ENCODE results near the gene OSBPL10.

Gene OSBPL10

DNA sequence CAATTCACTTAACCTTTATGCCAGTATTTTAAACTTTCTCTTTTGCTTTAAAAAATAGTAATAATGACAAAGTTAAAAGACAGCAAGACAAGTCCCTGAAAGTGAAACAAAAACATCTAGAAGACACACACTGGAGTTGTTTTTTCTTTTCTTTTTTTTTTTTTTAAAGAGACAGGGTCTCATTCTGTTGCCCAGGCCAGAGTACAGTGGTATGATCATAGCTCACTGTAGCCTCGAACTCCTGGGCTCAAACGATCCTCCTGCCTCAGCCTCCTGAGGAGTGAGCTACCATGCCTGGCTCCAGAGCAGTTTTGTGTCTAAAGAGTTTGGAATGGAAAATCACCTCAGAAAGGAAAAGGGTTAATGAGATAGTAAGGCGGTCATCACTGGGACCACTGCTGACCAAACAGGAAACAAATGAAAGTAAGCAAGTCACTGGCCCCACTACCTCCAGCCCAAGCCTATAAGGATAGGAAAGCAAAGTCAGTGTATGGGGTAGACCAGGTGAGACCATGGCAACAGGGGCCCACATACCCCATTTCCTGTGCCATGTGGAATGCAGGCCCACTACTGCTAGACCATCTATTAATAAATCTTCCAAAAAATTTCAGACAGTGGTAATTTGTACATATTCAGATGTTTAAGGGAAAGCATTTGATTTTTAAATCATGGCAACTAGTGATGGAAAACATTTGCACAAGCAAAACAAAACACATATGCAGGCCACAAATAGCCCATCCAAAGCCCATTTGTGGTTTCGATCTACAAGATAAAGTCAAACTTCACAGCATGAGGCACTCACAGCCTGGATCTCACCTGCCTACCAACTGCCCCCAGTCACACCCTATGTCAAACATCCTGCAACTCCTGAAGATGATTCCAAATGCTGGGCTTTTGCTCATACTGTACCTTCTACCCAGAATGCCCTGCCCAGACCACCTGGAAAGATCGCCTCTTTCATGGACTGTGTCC lies 62.6 kb downstream of the OSBPL10 start:
- DNase-seq: no peak

DNA sequence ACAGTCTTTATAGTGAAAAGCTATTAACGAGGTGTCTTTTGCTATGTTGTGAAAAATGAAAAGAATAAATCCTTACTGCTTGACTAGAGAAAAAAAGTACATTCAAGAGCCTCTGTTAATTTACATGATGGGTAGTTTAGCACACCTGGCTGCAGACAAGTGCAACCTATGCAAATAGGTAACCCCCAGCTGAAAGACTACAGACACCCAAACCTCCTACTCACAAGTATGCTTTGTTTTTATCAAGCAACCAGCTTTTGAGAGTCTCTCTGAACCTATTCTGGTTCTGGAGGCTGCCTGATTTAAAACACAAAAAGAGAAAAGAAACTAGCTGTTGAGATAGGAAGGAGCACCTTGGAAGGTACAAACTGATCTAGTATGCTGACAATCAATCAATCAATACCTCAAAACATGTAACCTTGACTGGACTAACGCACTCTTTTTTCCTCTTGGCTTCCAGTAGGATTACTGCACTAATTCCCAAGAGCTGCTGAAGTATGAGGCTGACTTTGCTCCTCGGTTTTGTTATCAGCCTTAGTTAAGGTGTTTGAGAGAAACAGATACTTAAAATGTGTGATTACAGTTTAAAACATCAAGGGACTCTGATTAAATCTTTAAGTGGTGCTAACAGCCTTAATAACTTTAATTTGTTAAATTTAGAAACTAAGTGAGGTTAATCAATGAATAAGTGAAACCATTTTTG lies 63.6 kb downstream of the OSBPL10 start:
- DNase-seq: no peak

DNA sequence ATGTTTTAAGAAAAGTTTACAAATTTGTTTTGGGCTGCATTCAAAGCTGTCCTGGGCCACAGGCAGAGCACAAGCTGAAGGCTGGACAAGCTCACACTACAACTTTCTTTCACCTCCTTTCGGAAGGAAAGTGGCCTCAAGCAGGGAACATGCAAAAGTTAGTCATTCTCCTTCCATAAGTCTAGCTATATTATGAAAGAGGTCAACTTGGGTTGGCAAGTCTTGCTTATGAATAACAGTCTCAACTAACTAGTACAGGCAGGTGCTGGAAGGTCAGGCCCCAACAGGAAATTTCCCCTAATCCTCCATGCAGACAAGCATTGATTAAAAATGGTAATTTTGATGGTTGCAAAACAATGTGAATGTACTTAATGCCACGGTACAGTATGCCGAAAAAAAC lies 69.4 kb downstream of the OSBPL10 start:
- no peak for DNase-seq

DNA sequence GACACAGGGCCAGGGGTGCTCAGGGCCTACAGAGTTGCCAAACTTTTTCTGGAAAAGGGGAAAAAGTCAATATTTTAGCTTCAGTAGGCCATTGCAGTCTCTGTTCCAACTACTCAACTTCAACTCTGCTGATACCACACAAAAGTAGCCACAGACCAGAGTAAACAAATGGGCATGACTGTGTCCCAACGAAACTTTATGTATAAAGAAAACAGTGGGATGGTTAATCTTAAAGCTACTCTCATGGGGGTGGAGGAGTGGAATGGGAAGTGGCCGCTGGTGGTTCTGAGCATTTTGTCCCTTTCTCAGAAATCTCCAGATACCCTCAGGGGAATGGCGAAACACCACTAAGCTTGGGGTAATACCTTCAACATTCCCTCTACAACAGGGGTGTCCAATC lies 69.9 kb downstream of the OSBPL10 start:
- DNase-seq: no peak

DNA sequence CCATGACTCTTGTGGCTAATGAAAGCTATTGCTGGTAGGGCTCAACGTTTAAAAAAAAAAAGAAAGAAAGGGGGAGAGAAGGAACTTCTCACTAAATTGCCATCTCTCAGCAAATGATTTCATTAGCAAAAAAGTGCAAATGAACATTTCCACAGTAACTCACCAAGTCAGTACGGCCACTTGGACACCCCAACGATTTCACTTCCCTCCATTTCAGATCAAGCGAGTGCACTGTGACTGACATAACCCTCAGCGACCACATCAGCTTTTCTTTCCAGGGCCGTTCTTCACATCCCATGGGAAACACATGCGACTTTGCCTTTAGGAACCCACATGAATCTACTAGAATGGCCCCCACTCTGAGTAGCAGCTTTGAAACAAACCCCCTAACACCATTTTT lies 71.6 kb downstream of the OSBPL10 start:
- no peak for DNase-seq

DNA sequence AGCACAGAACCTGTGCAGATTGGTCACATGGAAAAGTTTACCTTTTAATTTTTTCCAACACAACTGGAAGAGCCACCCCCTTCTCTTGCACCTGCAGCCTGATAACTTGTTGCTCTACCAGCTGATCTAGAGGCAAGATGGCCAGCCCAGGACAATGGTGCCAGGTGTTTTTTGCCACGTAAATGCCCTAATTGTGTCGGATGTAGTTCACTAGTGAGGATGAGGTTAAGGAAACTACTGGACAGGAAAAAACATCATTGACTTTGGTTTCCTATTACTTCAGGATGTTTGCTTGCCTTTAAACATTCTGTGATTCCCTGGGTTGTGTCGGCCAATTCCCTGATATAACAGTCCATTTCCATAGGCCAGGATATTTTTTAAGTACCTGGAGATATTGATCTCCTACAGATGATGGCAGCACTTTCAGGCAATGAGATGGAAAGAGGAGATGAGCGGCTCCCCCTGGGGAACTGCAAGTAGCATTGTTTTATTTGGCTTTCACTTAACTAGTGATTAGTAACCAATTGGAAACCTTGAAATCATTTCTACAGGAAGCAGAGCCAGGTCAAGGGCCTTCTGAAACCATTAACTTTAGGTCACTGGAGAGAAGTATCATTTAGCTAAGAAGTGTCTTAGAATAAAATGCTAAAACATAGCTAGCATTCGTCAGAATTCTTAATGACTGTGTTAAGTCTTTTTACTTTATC lies 72.5 kb downstream of the OSBPL10 start:
- no peak for DNase-seq

DNA sequence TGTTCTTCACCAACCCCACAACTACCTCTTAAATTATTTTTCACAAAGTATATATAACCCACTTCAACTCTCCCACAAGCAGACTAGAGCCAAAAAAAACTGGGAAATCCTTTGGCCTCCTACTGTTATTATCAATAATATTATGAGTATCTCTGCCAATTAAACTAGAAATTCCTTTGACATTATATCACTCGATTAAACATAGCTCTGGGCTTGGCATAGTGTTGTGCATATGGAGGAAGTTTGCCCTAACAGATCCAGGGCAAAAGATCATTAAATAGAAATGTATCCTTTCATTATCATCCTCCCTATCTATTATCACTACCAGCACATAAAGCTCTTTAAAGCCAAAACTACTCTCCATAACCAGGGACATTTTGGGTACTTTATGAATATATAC lies 74.9 kb downstream of the OSBPL10 start:
- no peak for DNase-seq

DNA sequence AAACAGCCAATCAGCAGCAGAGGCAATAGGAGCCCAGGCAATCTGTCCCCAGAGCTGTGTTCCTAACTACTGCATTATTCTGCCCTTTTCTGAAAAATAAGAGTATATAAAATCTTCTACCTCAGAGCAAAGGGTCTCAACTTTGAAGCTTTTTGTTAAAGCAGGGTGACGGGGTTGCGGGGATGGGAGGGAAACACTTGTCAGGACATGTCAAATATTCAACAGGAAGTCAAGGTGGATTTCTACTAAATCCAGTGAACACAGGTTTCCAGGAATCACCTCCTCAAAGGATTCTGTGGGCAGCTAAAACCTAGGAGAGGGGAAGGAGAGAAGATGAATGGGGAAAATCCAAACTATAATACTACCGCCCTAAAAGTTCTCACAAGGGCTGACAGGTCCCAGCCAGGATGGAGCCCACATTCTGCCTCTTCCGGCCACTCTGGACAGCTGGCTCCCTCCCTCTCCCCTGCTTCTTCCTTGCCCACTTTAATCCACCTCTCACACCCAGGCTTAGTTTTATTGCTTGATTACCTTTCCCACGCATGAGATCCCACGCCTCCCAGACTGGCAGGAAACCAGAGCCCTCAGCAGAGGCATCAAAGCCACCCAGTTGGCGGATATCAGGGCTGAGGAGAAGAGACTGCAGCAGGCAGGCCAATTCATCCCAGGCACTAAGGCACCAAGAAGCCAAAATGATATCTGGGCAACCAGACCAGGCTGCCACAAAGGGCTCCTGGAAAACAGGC lies 77.2 kb downstream of the OSBPL10 start:
- DNase-seq: no peak

DNA sequence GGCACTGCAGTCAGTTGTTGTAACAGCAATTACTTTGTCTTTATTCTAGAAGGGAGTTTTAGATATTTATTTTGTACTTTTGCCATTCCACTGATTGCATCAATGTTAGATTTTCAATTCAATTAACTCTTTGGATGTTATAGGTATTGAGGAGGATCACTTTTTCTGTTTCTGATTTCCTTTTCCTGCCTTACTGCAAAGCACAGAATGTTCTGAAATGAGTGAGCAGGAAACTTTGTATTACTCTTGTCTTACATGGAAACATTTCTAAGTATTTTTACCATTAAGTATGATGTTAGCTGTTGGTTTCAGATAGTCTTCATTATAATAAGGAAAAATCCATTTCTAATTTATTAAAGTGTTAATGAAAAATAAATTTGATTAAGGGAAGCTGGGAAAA lies 80.5 kb downstream of the OSBPL10 start:
- DNase-seq: no peak

DNA sequence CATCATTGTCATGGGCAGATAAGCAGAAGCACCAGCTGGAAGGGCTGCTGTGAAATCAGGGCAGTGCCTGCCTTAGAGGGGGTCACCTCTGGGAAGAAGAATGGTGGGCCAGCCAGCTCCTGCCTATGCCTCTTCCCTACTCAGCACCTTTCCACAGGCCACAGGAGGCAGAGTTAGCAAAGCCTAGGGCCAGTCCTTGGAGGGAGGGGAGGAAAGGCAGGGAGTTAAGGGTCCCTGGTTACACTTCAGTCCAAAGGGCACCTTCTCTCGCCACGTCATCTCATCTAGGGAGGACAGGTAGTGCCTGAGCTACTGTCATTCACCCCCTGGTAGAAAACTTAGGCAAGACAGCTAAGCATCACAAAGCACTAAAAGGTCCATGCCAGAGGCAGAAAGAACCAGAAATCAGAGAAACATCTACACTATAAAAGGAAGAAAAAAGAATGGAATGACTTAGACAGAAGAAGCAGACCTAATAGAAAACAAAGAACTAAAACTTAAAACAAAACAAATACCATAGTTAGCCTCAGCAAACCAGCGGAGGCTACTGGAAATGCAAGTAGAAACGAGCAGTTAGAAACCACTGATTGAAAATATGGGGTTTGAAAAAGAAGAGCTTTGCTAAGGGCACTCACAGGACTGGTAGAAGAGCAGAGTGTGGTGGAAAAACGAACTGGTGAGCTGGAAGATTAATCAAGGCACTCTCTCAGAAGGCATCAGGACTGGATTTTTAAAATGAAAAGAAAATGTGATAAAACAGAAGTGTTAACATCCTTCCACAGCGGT lies 84.2 kb downstream of the OSBPL10 start:
- DNase-seq: no peak

DNA sequence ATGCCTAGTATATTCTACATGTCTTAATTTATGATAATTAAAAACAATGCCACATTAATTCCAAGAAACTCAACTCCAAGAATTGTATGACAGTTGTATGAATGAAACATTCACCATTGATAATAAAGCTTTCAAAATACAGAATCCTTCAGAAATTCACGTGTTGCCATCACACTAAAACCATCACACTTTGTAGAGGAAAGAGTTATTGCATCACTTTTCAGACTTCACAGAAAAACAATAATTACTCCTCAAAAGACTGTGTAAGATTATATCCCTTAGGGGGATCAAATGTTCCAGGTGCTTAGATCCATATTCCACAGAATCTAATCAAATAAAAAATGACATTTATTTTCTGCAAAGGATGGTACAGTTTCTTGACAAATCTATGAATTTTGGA lies 85.0 kb downstream of the OSBPL10 start:
- no peak for DNase-seq

DNA sequence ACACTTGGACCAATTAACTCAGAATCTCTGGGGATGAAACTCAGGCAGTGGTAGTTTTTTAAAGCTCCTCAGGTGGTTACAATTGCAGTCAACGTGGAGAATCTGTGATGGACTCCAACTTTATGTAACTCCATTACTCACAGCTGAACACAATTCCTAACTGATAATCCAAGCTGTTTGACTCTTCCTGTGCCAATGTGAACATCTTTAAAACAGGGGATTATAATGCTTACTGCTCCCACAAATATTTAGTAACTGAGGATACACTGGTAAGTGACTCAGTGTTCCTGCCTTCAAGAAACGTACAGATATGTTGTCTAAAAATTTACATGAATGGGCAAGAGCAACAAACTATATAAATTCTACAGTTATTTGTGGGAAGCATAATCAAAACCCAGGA lies 85.6 kb downstream of the OSBPL10 start:
- no peak for DNase-seq

DNA sequence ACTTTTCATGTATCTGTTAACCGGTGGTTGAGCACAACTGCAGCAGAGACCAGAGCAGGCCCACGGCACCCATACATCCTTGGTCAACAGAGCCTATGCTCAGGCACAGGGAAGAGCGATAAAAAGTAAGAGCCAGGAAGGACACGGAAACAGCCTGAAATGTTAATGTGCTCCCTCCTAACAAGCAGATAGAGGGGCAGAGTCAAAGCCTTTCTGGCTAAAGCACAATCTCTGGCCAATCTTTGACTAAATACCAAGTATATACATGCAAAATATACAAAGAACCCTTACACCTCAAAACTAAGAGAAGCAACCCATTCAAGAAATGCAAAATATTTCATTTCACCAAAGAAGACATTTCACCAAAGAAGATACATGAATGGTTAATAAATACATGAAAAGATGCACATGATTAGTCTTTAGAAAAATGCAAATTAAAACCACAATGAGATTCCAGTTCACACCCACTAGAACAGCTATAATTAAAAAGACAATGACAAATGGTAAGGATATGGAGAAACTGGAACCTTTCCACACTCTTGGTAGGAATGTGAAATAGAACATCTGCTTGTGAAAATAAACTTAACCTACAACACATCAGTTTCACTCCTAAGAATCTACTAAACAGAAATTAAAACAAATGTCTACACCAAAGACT lies 88.0 kb downstream of the OSBPL10 start:
- no peak for DNase-seq

DNA sequence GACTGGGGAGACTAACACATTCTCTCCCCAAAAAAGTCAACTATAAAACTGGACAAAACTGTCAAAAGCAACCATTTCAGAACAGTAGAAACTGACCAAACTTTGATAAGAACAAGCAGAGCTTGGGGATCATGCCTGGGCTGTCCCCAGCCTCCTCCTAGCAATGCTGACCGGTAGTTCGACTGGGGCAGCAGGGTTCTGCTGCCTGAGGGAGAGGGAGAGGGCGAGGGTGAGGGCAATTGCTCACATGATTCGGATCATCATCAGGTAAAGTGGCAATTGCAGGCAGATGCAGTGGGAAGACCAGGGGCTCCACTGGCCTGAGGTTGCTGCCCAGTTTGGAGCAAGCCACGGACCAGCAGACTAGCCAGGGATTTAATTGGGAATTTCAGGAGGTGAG lies 88.6 kb downstream of the OSBPL10 start:
- DNase-seq: no peak

DNA sequence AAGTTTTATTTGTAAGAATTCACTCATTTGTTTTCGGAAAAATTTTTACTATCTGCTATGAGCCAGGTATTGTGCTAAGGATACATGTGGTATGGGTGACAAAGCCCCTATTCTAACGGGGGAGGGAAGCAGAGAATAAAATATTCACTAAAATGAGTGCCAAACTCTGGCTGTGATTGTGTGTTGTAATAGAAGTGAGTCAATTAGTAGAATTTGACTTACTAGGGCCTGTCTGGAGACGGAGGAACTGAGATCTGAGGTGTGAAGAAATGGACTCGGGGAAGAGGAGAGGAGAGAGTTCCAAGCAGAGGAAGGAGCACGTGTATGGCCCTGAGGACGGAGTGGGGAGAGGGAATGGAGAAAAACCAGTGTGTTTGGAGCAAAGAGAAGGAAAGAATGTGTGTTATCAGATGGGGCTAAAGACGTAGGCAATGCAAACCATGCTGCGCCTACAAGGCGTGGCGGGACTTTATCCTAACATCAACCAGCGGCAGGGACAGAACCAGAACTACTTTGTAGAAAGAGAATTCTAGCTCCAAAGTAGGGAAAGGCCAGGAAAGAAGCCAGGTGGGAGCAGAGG lies 89.1 kb downstream of the OSBPL10 start:
- DNase-seq: no peak

DNA sequence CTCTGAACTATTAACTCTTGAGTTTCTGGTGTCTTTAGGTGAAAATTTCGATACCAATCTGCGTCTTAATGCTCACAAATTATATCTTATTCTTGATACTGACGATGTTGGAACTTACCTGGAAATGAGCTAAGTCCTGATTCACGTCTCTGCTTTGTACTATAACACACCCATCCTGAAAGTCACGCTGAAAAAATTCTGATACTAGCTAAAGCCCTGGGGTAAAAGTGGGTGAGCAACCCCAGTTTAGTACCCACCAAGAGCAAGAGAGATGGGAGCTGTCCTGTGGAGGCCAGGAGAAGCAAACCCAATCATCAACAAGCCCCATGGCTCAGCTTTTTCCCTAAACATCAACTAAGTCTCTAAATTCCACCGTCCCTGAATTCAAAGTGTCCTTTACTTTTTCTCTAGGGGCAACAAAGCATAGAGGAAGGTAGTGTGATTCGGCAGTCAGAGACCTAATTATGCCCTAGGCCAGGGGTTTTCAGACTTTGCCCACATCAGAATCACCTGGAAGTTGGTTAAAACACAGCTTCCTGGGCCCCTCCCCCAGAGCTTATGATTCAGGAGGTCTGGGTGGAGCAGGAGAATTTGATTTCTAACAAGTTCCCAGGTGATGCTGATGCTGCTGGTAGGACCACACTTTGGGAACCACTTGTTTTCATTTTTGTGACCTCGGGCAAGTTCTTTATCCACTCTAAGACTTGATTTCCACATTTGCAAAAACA lies 90.2 kb downstream of the OSBPL10 start:
- no peak for DNase-seq

DNA sequence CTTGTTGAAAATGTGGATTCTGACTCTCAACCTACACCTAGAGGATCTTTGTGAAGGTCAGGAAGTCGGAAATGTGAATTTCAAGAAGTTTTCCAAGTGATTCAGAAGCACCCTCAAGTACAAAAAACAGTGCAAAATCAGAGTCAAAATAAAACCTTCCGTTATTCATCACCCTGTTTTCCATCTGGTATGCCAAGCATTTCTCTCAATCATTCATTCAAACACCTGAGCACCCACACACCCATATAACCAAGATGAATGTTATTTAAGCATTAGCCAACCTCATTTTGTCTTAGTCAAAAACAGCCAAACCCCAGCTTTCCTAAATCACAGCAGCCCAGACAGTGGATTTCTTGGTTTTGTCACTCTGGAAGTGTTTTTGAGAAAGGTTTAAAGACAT lies 91.1 kb downstream of the OSBPL10 start:
- no peak for DNase-seq

DNA sequence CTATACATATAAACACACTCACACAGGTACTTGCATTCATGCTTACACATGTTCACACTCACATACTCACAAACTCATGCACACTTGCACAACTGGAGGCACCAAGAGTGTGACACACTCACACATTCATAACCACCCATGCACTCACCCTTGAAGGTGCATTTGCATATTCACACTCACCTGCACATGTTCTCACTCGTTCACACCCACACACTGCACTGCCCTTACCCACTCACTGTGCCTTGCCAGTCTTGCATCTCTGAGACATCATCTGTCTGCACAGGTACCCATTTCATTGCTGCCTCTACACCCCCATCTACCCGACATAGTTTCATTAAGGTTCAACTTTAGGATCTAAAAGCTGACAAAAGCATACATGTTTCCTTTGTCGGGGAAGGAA lies 95.8 kb downstream of the OSBPL10 start:
- no peak for DNase-seq

DNA sequence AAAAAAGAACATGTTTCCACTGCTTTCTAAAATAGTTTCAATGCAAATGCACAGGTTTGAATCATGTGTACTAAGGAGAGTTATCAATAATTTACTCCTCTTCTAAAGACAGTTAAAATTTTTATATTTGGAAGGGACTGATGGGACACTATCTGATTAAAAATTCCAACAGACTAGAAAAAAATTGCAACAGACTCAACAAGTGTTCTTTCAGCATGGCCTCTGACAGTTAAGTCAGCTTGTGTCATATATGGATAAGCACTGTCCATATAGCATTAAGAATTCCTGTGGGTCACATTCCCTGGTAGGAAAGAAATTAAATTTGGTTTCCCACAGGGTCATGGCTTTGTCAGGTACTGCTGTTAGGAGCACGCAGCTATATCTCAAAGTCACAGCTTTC lies 96.8 kb downstream of the OSBPL10 start:
- no peak for DNase-seq

DNA sequence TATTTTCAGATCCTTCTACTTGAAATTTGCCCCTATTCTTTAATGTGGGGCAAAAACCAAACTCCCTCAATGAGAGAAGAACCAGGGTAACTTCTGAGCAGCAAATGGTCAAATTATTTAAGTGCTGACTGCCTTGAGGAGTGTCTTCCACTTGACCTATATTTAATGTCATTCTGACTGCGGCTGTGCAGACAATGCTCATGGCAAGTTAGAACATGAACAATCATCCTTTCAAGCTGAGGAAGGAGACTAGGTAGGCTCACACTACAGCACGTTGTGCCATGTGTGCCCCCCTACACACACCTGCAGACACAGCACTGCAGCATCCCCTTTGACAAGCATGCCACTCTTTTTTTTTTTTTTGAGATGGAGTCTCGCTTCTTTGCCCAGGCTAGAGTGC lies 98.2 kb downstream of the OSBPL10 start:
- DNase-seq: no peak

Measured in CD4-positive, alpha-beta T cell treated with Interleukin-4 for 1 hour (primary cell).